ENCODE measurements around the gene HSD11B2.
"Not testable (repeated sequence)": the region's sequence is repeated elsewhere in the genome, so short reads cannot be mapped to it uniquely, and the experiment has no call there.

Gene HSD11B2

DNA sequence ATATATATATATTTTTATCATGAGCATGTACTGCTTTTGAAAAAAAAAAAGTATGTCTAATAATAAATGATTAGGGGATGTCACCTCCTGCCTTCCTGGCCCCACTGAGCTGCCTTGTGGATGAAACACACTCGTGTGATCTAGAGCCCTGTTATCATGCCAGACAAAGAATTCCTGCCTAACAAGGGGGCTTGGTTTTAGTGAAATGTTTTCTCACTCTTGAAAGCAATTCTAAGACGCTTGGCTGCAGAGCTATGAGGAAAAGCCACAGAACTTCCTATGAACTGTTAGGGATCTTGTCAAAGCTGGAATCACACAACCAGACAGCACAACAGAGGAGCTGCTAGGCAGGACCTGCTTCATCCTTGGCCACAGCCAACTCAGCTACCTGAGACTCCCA lies 18.6 kb upstream of the HSD11B2 start:
- Histone ChIP-seq H3K27ac (ENCODE audit: low read depth, low read length) (no peak overlapping the region), H3K36me3 (ENCODE audit: control insufficient read depth, insufficient read depth, low read length) (no peaks in the 10 kb centered on the region), H3K4me1 (ENCODE audit: control insufficient read depth, insufficient read depth, low read length) (peaks cover 5% of the 10 kb centered on the region), H3K27me3 (ENCODE audit: control insufficient read depth, insufficient read depth, low read length) (no peaks in the 10 kb centered on the region), H3K4me3 (ENCODE audit: low read length) (no peak overlapping the region), H3K9ac (ENCODE audit: low read length) (no peak overlapping the region)

DNA sequence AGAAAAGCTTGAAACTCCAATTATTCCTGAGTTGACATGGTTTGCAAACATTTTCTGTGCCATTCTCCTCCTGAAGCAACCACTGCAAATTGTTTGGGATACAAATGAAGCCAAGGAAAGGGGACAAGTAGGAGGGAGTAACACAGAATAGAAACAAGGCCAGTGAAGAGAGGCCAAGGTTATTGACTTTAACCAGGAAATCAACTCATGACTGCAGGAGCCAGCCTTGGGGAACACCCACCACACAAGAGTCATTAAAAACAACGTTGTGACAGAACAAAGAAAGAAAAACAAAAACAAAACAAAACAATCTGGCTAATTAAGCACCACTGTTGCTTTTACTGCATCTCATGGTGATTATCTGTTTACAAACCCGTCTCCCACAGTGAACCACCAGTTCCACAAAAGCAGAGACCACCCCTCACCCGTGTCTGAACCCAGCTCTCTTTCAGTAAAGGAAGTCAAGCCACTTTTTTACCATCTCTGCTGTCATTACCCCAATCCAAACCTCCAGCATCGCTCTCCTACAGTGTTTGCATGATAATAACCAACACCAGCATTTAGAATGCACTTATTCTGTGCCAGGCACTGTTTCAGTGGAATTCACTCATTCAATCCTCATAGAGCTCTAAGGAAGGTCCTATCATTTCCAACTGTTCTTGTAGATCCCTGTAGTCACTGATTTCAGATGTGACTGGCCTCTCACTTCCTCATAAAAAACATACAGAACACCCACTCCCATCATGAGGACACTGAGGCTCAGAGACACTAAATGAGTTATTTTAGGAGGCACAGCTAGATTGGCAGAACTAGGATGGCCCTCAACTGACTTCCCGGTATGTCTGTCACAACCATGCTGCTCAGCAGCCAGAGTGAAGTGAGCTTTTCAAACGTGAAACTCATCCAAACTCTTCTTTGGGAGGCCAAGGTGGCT lies 16.7 kb upstream of the HSD11B2 start:
- Histone ChIP-seq H3K9ac (ENCODE audit: low read length) (no peak overlapping the region), H3K27ac (ENCODE audit: low read depth, low read length) (no peak overlapping the region), H3K27me3 (ENCODE audit: control insufficient read depth, insufficient read depth, low read length) (no peaks in the 10 kb centered on the region), H3K36me3 (ENCODE audit: control insufficient read depth, insufficient read depth, low read length) (no peaks in the 10 kb centered on the region), H3K4me3 (ENCODE audit: low read length) (no peak overlapping the region), H3K4me1 (ENCODE audit: control insufficient read depth, insufficient read depth, low read length) (peaks cover 5% of the 10 kb centered on the region)

- H3K27me3 ChIP-seq (ENCODE audit: control insufficient read depth, insufficient read depth, low read length); H3K36me3 ChIP-seq (ENCODE audit: control insufficient read depth, insufficient read depth, low read length); H3K9ac ChIP-seq (ENCODE audit: low read length); H3K4me1 ChIP-seq (ENCODE audit: control insufficient read depth, insufficient read depth, low read length): not testable (repeated sequence)
- peak overlapping the region; percentile 80 for H3K4me3 ChIP-seq (ENCODE audit: low read length)
- H3K27ac ChIP-seq (ENCODE audit: low read depth, low read length), result peak overlapping the region; percentile 85
Observed at GRCh38 chr16:67415421-67415820, 15.5 kb upstream of the HSD11B2 start.

- Histone ChIP-seq H3K4me1 (ENCODE audit: control insufficient read depth, insufficient read depth, low read length) (peaks cover 5% of the 10 kb centered on the region), H3K9ac (ENCODE audit: low read length) (peak within 1 kb of the TSS; percentile 90), H3K4me3 (ENCODE audit: low read length) (peak within 1 kb of the TSS; percentile 80), H3K27ac (ENCODE audit: low read depth, low read length) (peak within 1 kb of the TSS; percentile 85), H3K27me3 (ENCODE audit: control insufficient read depth, insufficient read depth, low read length) (no peaks in the 10 kb centered on the region), H3K36me3 (ENCODE audit: control insufficient read depth, insufficient read depth, low read length) (no peaks in the 10 kb centered on the region)
Observed at GRCh38 chr16:67415872-67416793, 14.8 kb upstream of the HSD11B2 start, which contains the start of gene ZDHHC1. Gene ZDHHC1, minus strand, starts transcription at chr16:67416477. Its CDS starts 8,702 bp downstream, at chr16:67407775.

DNA sequence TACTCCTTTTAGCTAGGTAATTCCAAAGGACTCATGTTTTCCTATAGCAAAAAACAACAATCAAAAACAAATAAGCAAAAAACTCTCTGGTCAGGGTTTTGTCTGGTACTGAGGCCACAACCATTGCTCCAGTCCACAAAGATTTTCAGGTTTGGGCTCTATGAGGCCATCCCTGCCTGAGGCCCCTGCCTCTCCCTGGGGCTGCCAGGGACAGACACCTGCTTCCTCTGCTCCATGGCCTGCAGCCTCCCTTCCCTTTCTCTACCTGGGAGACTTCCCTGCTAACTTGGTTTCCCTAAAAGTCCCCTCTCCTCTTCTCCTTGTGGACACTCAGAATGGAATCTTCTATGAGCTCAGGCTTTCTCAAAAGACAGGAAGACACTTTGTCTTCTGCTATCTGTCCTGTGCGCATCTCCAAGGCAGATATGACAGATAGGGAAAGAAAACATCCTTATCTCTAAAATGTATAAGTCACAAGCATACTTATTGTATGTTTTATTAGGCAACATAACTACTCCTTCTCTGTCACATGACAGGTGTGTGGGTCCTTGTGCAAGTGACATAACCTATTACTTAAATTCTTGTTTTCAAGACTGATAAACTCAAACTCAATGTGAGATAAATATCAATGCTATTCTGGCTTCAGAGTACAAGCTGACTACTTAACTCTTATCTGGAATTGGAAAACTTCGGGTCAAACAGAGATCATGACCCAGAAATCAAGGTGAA lies 13.4 kb upstream of the HSD11B2 start:
- Histone ChIP-seq H3K4me1 (ENCODE audit: control insufficient read depth, insufficient read depth, low read length) (peaks cover 5% of the 10 kb centered on the region), H3K4me3 (ENCODE audit: low read length) (no peak overlapping the region), H3K27ac (ENCODE audit: low read depth, low read length) (no peak overlapping the region), H3K36me3 (ENCODE audit: control insufficient read depth, insufficient read depth, low read length) (no peaks in the 10 kb centered on the region), H3K27me3 (ENCODE audit: control insufficient read depth, insufficient read depth, low read length) (no peaks in the 10 kb centered on the region), H3K9ac (ENCODE audit: low read length) (no peak overlapping the region)

DNA sequence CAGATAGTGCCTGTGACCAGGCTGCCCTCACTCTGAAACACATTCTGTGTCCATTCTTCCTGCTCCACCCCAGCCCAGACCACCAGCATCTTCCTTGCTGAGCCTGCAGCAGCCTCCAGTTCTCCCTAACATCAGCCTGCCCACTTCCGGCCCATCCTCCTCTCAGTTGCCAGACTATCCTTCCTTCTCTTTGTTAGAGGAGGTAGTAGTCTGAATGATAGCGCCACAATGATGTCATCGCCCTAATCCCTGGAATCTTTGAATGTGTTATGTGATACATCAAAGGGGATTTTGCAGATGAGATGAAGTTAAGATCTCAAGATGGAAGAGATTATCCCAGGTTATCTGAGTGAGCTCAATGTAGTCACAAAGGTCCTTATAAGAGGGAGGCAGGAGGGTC lies 11.4 kb upstream of the HSD11B2 start:
- Histone ChIP-seq H3K4me3 (ENCODE audit: low read length) (no peak overlapping the region), H3K9ac (ENCODE audit: low read length) (no peak overlapping the region), H3K4me1 (ENCODE audit: control insufficient read depth, insufficient read depth, low read length) (peaks cover 5% of the 10 kb centered on the region)

DNA sequence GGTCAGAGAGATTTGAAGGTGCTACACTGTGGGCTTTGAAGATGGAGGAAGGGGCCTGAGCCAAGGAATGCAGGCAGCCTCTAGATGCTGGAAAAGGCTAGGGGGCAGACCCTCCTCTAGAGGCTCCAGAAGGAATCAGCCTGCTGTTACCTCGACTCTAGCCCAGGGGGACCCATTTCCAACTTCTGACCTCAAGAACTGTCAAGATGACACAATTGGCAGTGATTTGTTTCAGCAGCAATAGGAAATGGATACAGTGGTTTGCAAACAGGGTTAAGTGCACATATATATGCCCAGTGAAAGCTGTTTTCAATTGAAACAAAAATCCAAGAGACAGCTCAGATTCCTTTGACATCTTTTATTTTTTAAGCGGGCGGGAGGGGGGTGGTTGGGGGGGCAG lies 11.0 kb upstream of the HSD11B2 start:
- no peaks in the 10 kb centered on the region for H3K36me3 ChIP-seq (ENCODE audit: control insufficient read depth, insufficient read depth, low read length)
- H3K4me3 ChIP-seq (ENCODE audit: low read length), result no peak overlapping the region

More for the DNA sequence above, 11.4 kb upstream of the HSD11B2 start:
- Histone ChIP-seq H3K36me3 (ENCODE audit: control insufficient read depth, insufficient read depth, low read length) (no peaks in the 10 kb centered on the region), H3K27ac (ENCODE audit: low read depth, low read length) (no peak overlapping the region), H3K27me3 (ENCODE audit: control insufficient read depth, insufficient read depth, low read length) (no peaks in the 10 kb centered on the region)

DNA sequence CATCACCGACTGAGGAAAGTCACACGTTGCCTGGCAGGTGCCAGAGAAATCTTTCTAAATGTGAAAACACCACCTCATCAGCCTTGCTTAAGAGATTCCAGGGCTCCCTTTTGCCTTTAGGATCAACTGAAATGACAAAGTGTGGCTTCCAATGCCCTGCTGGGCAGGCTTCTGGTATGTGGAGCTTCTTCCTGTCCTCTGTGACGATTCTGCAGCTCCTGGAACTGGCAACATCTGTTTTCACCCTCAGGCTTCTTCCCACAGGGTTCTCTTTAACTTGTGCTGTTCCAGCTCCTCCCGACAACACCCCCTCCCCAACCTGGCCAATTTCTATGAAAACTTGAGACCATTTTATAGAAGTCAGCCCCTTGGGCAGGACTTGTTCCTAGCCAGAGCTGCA lies 9.9 kb upstream of the HSD11B2 start:
- no peaks in the 10 kb centered on the region for H3K27me3 ChIP-seq (ENCODE audit: control insufficient read depth, insufficient read depth, low read length)
- no peak overlapping the region for H3K27ac ChIP-seq (ENCODE audit: low read depth, low read length)
- peaks cover 3% of the 10 kb centered on the region for H3K4me1 ChIP-seq (ENCODE audit: control insufficient read depth, insufficient read depth, low read length)
- no peak overlapping the region for H3K4me3 ChIP-seq (ENCODE audit: low read length)
- H3K9ac ChIP-seq (ENCODE audit: low read length), result no peak overlapping the region
- no peaks in the 10 kb centered on the region for H3K36me3 ChIP-seq (ENCODE audit: control insufficient read depth, insufficient read depth, low read length)

More for the DNA sequence above, 11.0 kb upstream of the HSD11B2 start:
- peaks cover 5% of the 10 kb centered on the region for H3K4me1 ChIP-seq (ENCODE audit: control insufficient read depth, insufficient read depth, low read length)
- no peaks in the 10 kb centered on the region for H3K27me3 ChIP-seq (ENCODE audit: control insufficient read depth, insufficient read depth, low read length)
- no peak overlapping the region for H3K9ac ChIP-seq (ENCODE audit: low read length)
- no peak overlapping the region for H3K27ac ChIP-seq (ENCODE audit: low read depth, low read length)

GRCh38 chr16:67423015-67423414 lies 7.9 kb upstream of the HSD11B2 start:
- no peaks in the 10 kb centered on the region for H3K4me1 ChIP-seq (ENCODE audit: control insufficient read depth, insufficient read depth, low read length)
- no peaks in the 10 kb centered on the region for H3K36me3 ChIP-seq (ENCODE audit: control insufficient read depth, insufficient read depth, low read length)
- no peak overlapping the region for H3K4me3 ChIP-seq (ENCODE audit: low read length)
- no peak overlapping the region for H3K27ac ChIP-seq (ENCODE audit: low read depth, low read length)
- no peak overlapping the region for H3K9ac ChIP-seq (ENCODE audit: low read length)
- H3K27me3 ChIP-seq (ENCODE audit: control insufficient read depth, insufficient read depth, low read length), result no peaks in the 10 kb centered on the region

- Histone ChIP-seq H3K27ac (ENCODE audit: low read depth, low read length) (no peak overlapping the region), H3K36me3 (ENCODE audit: control insufficient read depth, insufficient read depth, low read length) (no peaks in the 10 kb centered on the region)
Observed at GRCh38 chr16:67423611-67424260, 7.2 kb upstream of the HSD11B2 start.

GRCh38 chr16:67424261-67424615 lies 6.7 kb upstream of the HSD11B2 start:
- Histone ChIP-seq H3K9ac (ENCODE audit: low read length) (no peak overlapping the region), H3K27me3 (ENCODE audit: control insufficient read depth, insufficient read depth, low read length) (no peaks in the 10 kb centered on the region), H3K4me1 (ENCODE audit: control insufficient read depth, insufficient read depth, low read length) (no peaks in the 10 kb centered on the region), H3K4me3 (ENCODE audit: low read length) (no peak overlapping the region), H3K27ac (ENCODE audit: low read depth, low read length) (no peak overlapping the region), H3K36me3 (ENCODE audit: control insufficient read depth, insufficient read depth, low read length) (no peaks in the 10 kb centered on the region)

More at GRCh38 chr16:67423611-67424260, 7.2 kb upstream of the HSD11B2 start:
- Histone ChIP-seq H3K27me3 (ENCODE audit: control insufficient read depth, insufficient read depth, low read length) (no peaks in the 10 kb centered on the region), H3K9ac (ENCODE audit: low read length) (no peak overlapping the region), H3K4me1 (ENCODE audit: control insufficient read depth, insufficient read depth, low read length) (no peaks in the 10 kb centered on the region), H3K4me3 (ENCODE audit: low read length) (no peak overlapping the region)
